ENCODE data around the gene CAMK2N2.
"Not testable (repeated sequence)": the region's sequence is repeated elsewhere in the genome, so short reads cannot be mapped to it uniquely, and the experiment has no call there.

Gene CAMK2N2

GRCh38 chr3:184282941-184283340, 21.6 kb upstream of the CAMK2N2 start:
- CTCF ChIA-PET = no interaction called here
- no peak for DNase-seq (ENCODE audit: extremely low spot score)
- POLR2A ChIA-PET = no interaction called here
- TF ChIP-seq LEF1 (IDR thresholded peaks at IDR 0.05; ENCODE audit: borderline replicate concordance) (no peak), HDGF (IDR thresholded peaks at IDR 0.05; ENCODE audit: borderline replicate concordance) (no peak), SUZ12 (IDR thresholded peaks at IDR 0.05) (no peak), FOXM1 (IDR thresholded peaks at IDR 0.05; ENCODE audit: borderline replicate concordance) (no peak), ZNF384 (IDR thresholded peaks at IDR 0.05) (no peak), SP1 (IDR thresholded peaks at IDR 0.05) (no peak), TARDBP (IDR thresholded peaks at IDR 0.05) (no peak), ELF4 (IDR thresholded peaks at IDR 0.05) (no peak), PKNOX1 (IDR thresholded peaks at IDR 0.05) (no peak), FOXA1 (IDR thresholded peaks at IDR 0.05) (no peak)

- ChIA-PET CTCF (no interaction called here), POLR2A (no interaction called here)
- TF ChIP-seq SP1 (IDR thresholded peaks at IDR 0.05) (no peak), L3MBTL2 (conservative IDR thresholded peaks at IDR 0.05) (no peak), FOXM1 (IDR thresholded peaks at IDR 0.05; ENCODE audit: borderline replicate concordance) (no peak), SUZ12 (IDR thresholded peaks at IDR 0.05) (no peak), PKNOX1 (IDR thresholded peaks at IDR 0.05) (no peak), HDGF (IDR thresholded peaks at IDR 0.05; ENCODE audit: borderline replicate concordance) (no peak), LEF1 (IDR thresholded peaks at IDR 0.05; ENCODE audit: borderline replicate concordance) (no peak), FOXK2 (IDR thresholded peaks at IDR 0.05) (no peak), ZNF384 (IDR thresholded peaks at IDR 0.05) (no peak), NFRKB (IDR thresholded peaks at IDR 0.05) (no peak), FOXA1 (IDR thresholded peaks at IDR 0.05) (no peak), ARNT (IDR thresholded peaks at IDR 0.05) (no peak), TARDBP (IDR thresholded peaks at IDR 0.05) (no peak), CTBP1 (IDR thresholded peaks at IDR 0.05; ENCODE audit: borderline replicate concordance) (no peak), BHLHE40 (IDR thresholded peaks at IDR 0.05; ENCODE audit: borderline replicate concordance) (no peak), ELF4 (IDR thresholded peaks at IDR 0.05) (no peak)
- DNase-seq (ENCODE audit: extremely low spot score) = no peak
Observed at GRCh38 chr3:184277366-184277765, 16.0 kb upstream of the CAMK2N2 start.

GRCh38 chr3:184275961-184276910, 14.9 kb upstream of the CAMK2N2 start, which contains the start of gene ECE2:
Gene ECE2, plus strand, starts transcription at chr3:184276022. Its CDS starts 132 bp downstream, at chr3:184276154.
- no peak for TF ChIP-seq TARDBP (IDR thresholded peaks at IDR 0.05)
- no peak for TF ChIP-seq HDGF (IDR thresholded peaks at IDR 0.05; ENCODE audit: borderline replicate concordance)
- no peak for TF ChIP-seq NFRKB (IDR thresholded peaks at IDR 0.05)
- TF ChIP-seq CTBP1 (IDR thresholded peaks at IDR 0.05; ENCODE audit: borderline replicate concordance) = no peak
- no peak for TF ChIP-seq PKNOX1 (IDR thresholded peaks at IDR 0.05)
- TF ChIP-seq ARNT (IDR thresholded peaks at IDR 0.05) = no peak
- TF ChIP-seq SP1 (IDR thresholded peaks at IDR 0.05) = no peak
- TF ChIP-seq ELF4 (IDR thresholded peaks at IDR 0.05) = no peak
- TF ChIP-seq L3MBTL2 (conservative IDR thresholded peaks at IDR 0.05) = no peak
- no peak for TF ChIP-seq FOXM1 (IDR thresholded peaks at IDR 0.05; ENCODE audit: borderline replicate concordance)
- no peak for TF ChIP-seq FOXK2 (IDR thresholded peaks at IDR 0.05)
- TF ChIP-seq ZNF384 (IDR thresholded peaks at IDR 0.05) = no peak
- TF ChIP-seq SUZ12 (IDR thresholded peaks at IDR 0.05) = no peak
- ChIA-PET POLR2A (no interaction called here), CTCF (interaction anchor here (0.6 kb wide), 1 partner anchor 131 kb away, joined by 3 read pairs; no protein-coding TSS in a partner anchor)
- DNase-seq (ENCODE audit: extremely low spot score) = no peak

GRCh38 chr3:184275381-184275701, 14.0 kb upstream of the CAMK2N2 start:
- ChIA-PET POLR2A (no interaction called here), CTCF (no interaction called here)
- no peak for TF ChIP-seq ELF4 (IDR thresholded peaks at IDR 0.05)
- no peak for TF ChIP-seq SP1 (IDR thresholded peaks at IDR 0.05)
- no peak for TF ChIP-seq FOXA1 (IDR thresholded peaks at IDR 0.05)
- no peak for TF ChIP-seq SUZ12 (IDR thresholded peaks at IDR 0.05)
- TF ChIP-seq PKNOX1 (IDR thresholded peaks at IDR 0.05) = no peak
- no peak for TF ChIP-seq ARNT (IDR thresholded peaks at IDR 0.05)
- no peak for TF ChIP-seq LEF1 (IDR thresholded peaks at IDR 0.05; ENCODE audit: borderline replicate concordance)
- TF ChIP-seq L3MBTL2 (conservative IDR thresholded peaks at IDR 0.05) = no peak
- no peak for TF ChIP-seq HDGF (IDR thresholded peaks at IDR 0.05; ENCODE audit: borderline replicate concordance)
- TF ChIP-seq FOXK2 (IDR thresholded peaks at IDR 0.05) = no peak
- TF ChIP-seq CTBP1 (IDR thresholded peaks at IDR 0.05; ENCODE audit: borderline replicate concordance) = no peak
- no peak for TF ChIP-seq FOXM1 (IDR thresholded peaks at IDR 0.05; ENCODE audit: borderline replicate concordance)
- no peak for TF ChIP-seq TARDBP (IDR thresholded peaks at IDR 0.05)
- no peak for TF ChIP-seq ZNF384 (IDR thresholded peaks at IDR 0.05)
- no peak for TF ChIP-seq NFRKB (IDR thresholded peaks at IDR 0.05)
- TF ChIP-seq BHLHE40 (IDR thresholded peaks at IDR 0.05; ENCODE audit: borderline replicate concordance) = no peak
- no peak for DNase-seq (ENCODE audit: extremely low spot score)

GRCh38 chr3:184272269-184272668, 10.9 kb upstream of the CAMK2N2 start:
- no peak for DNase-seq (ENCODE audit: extremely low spot score)
- POLR2A ChIA-PET = no interaction called here
- CTCF ChIA-PET = no interaction called here

GRCh38 chr3:184267249-184267648, 5.9 kb upstream of the CAMK2N2 start:
- DNase-seq (ENCODE audit: extremely low spot score); CTCF ChIA-PET; POLR2A ChIA-PET: not testable (repeated sequence)

More at GRCh38 chr3:184272269-184272668, 10.9 kb upstream of the CAMK2N2 start:
- TF ChIP-seq SP1 (IDR thresholded peaks at IDR 0.05) = no peak
- TF ChIP-seq L3MBTL2 (conservative IDR thresholded peaks at IDR 0.05) = no peak
- no peak for TF ChIP-seq FOXK2 (IDR thresholded peaks at IDR 0.05)
- no peak for TF ChIP-seq CTBP1 (IDR thresholded peaks at IDR 0.05; ENCODE audit: borderline replicate concordance)
- no peak for TF ChIP-seq ZNF384 (IDR thresholded peaks at IDR 0.05)
- no peak for TF ChIP-seq TARDBP (IDR thresholded peaks at IDR 0.05)
- TF ChIP-seq NFRKB (IDR thresholded peaks at IDR 0.05) = no peak
- TF ChIP-seq FOXM1 (IDR thresholded peaks at IDR 0.05; ENCODE audit: borderline replicate concordance) = no peak
- TF ChIP-seq ELF4 (IDR thresholded peaks at IDR 0.05) = no peak
- TF ChIP-seq ARNT (IDR thresholded peaks at IDR 0.05) = no peak

Measured in HEK293T (cell line).